ENCODE measurements around the gene TUBGCP6.

TUBGCP6 gene

DNA sequence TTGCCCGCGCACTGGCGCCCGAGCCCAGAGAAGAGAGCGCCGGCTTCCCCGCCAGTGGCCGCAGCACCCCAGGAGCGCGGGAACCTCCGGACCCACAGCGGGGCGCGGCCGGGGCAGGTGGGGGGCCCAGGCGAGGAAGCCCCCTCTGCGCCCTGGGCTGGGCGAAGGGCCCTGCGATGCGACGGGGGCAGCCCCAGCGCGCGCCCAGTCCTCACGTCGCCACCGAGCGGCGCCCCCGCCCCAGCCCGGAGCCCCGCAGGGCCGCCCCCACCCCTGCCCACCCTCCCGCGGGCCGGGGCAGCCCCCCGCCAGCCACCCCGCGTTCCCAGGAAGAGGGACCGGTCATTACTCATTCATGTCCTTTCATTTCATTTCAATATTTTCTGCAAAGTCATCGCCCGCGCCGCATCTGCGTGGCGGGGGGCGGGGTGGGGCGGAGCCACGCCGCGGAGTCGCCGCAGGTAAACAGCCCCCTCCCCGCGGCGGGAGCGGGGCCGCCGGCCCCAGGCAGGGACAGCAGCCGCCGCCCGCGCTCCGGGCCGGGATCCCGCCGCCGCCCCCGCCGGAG, 75.0 kb downstream of the TUBGCP6 start:
- H3K27ac ChIP-seq: peak overlapping the region; percentile 68
- TF ChIP-seq ZFX (IDR thresholded peaks at IDR 0.05; ENCODE audit: borderline replicate concordance): no peak
- TF ChIP-seq, protein P1, sequence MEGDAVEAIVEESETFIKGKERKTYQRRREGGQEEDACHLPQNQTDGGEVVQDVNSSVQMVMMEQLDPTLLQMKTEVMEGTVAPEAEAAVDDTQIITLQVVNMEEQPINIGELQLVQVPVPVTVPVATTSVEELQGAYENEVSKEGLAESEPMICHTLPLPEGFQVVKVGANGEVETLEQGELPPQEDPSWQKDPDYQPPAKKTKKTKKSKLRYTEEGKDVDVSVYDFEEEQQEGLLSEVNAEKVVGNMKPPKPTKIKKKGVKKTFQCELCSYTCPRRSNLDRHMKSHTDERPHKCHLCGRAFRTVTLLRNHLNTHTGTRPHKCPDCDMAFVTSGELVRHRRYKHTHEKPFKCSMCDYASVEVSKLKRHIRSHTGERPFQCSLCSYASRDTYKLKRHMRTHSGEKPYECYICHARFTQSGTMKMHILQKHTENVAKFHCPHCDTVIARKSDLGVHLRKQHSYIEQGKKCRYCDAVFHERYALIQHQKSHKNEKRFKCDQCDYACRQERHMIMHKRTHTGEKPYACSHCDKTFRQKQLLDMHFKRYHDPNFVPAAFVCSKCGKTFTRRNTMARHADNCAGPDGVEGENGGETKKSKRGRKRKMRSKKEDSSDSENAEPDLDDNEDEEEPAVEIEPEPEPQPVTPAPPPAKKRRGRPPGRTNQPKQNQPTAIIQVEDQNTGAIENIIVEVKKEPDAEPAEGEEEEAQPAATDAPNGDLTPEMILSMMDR (IDR thresholded peaks at IDR 0.05): peak; percentile 29; the same call in 1 of the 2 replicates

GRCh38 chr22:50169181-50169759, 75.6 kb downstream of the TUBGCP6 start:
- TF ChIP-seq, protein P1 (IDR thresholded peaks at IDR 0.05): no peak
- no peak for TF ChIP-seq ZFX (IDR thresholded peaks at IDR 0.05; ENCODE audit: borderline replicate concordance)
- peak overlapping the region; percentile 68 for H3K27ac ChIP-seq

DNA sequence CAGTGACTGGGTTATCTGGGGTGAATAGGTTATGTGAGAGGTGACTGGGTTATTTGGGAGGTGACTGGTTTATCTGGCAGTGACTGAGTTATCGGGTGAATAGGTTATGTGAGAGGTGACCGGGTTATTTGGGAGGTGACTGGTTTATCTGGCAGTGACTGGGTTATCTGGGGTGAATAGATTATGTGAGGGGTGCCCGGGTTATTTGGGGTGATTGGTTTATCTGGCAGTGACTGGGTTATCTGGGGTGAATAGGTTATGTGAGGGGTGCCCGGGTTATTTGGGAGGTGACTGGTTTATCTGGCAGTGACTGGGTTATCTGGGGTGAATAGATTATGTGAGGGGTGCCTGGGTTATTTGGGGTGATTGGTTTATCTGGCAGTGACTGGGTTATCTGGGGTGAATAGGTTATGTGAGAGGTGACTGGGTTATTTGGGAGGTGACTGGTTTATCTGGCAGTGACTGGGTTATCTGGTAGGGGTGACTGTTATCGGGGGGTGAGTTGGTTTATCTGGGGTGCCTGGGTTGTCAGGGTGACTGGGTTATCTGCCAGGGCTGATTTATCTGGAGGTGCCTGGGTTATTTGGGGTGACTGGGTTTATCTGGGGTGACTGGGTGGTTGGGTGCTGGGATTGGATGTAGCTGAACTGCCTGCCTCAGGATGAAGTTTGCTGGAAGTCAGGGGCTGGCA, 76.2 kb downstream of the TUBGCP6 start:
- peak overlapping the region; percentile 68; the same call in 1 of the 2 replicates for H3K27ac ChIP-seq

DNA sequence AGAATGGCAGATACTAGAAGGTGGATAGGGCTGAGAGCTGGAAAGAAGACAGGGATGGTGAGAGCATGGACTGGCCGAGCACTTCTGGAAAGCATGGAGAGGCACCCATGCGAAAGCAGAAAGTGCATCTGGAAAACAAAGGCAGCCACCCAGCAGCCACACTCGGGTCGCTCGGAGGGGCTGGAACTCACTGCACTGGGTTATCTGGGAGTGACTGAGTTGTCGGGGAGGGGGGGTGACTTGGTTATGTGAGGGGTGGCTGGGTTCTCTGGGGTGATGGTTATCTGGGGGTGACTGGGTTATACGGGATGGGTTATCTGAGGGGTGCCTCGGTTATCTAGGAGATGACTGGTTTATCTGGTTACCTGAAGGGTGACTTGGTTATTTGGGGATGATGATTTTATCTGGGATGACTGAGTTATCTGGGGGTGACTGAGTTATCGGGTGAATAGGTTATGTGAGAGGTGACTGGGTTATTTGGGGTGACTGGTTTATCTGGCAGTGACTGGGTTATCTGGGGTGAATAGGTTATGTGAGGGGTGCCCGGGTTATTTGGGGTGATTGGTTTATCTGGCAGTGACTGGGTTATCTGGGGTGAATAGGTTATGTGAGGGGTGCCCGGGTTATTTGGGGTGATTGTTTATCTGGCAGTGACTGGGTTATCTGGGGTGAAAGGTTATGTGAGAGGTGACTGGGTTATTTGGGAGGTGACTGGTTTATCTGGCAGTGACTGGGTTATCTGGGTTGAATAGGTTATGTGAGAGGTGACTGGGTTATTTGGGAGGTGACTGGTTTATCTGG, 76.9 kb downstream of the TUBGCP6 start:
- no peak for TF ChIP-seq ZFX (IDR thresholded peaks at IDR 0.05; ENCODE audit: borderline replicate concordance)
- TF ChIP-seq, protein P1 (IDR thresholded peaks at IDR 0.05): no peak

More for the DNA sequence above, 76.9 kb downstream of the TUBGCP6 start:
- H3K27ac ChIP-seq: no peak overlapping the region
